GM06990 (cell line): ENCODE results near the gene MAFG.
A peak's percentile ranks its signal among the peaks of the same experiment; 100 is the strongest.

Experiments
- DNase-seq: peaks from one replicate; pipeline ENCODE4 v3.0.0-alpha.2; 2011; ENCODE audit not compliant: insufficient read length; ENCODE audit errors: extremely low read depth
- H3K27me3 ChIP-seq: replicated peaks from 2 replicates; pipeline ENCODE4 v1.6.0; 2011; ENCODE audit warnings: low read length; ENCODE audit not compliant: control insufficient read depth, insufficient read depth
- H3K36me3 ChIP-seq: 2 replicates; pipeline ENCODE4 v1.5.1; 2011; ENCODE audit warnings: low read length; ENCODE audit not compliant: control insufficient read depth, insufficient read depth
- H3K4me3 ChIP-seq: replicated peaks from 2 replicates; pipeline ENCODE4 v1.5.1; 2011; ENCODE audit warnings: low read depth, mild to moderate bottlenecking, control low read depth, low read length
- TF ChIP-seq, protein P1 (sequence below): IDR thresholded peaks from 2 replicates; pipeline ENCODE4 v1.5.1; 2011; ENCODE audit warnings: low read length, control low read depth, mild to moderate bottlenecking, inconsistent platforms; ENCODE audit not compliant: insufficient read depth, poor library complexity, severe bottlenecking

MAFG gene

DNA sequence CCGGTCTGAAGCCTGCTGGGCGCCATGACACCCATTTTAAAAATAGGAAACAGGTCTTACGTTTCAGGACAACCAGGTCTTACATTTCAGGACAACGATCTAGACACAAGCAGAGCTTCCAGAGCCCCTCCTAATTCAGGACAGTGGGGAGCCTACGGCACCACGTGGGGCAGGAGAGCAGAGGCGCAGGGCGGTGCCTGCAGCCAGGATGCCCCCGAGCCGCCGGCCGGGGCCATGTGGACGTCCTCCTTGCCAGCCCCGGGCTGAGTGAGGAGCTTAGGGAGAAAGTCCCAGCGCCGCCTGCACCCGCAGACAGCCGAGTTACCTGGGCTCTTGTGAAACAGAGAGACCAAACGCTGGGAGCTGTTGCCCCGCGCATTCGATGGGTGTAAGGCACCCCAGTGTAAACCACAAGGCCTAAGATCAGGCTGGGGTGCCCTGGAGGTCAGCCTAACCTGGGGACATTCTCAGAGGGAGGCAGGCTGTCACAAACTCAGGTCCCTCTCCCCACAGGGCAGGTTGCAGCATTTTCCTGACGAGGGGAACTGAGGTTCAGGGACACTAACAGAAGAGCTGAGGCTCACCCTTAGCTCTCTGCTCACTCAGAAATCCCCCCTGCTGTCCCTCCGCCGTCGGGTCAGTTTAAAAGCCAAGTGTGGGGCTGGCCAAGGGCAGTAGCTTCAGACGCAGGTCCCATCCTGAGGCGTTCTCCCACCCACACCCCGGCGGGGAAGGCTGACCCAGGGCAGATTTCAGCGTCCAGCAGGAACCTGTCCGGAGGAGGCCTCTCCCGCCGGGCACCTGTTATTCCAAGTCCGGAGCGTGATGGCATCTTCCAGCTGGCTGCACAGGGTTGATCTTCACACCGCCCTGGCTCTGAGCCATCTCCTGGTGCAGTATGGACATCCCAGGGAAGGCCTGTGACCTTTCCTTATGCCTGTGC lies 35.2 kb upstream of the MAFG start:
- Histone ChIP-seq H3K36me3 (no peaks in the 10 kb centered on the region), H3K4me3 (no peak overlapping the region), H3K27me3 (no peaks in the 10 kb centered on the region; the same call in none of the 2 replicates)
- TF ChIP-seq, protein P1, sequence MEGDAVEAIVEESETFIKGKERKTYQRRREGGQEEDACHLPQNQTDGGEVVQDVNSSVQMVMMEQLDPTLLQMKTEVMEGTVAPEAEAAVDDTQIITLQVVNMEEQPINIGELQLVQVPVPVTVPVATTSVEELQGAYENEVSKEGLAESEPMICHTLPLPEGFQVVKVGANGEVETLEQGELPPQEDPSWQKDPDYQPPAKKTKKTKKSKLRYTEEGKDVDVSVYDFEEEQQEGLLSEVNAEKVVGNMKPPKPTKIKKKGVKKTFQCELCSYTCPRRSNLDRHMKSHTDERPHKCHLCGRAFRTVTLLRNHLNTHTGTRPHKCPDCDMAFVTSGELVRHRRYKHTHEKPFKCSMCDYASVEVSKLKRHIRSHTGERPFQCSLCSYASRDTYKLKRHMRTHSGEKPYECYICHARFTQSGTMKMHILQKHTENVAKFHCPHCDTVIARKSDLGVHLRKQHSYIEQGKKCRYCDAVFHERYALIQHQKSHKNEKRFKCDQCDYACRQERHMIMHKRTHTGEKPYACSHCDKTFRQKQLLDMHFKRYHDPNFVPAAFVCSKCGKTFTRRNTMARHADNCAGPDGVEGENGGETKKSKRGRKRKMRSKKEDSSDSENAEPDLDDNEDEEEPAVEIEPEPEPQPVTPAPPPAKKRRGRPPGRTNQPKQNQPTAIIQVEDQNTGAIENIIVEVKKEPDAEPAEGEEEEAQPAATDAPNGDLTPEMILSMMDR, result no peak
- no peak for DNase-seq

DNA sequence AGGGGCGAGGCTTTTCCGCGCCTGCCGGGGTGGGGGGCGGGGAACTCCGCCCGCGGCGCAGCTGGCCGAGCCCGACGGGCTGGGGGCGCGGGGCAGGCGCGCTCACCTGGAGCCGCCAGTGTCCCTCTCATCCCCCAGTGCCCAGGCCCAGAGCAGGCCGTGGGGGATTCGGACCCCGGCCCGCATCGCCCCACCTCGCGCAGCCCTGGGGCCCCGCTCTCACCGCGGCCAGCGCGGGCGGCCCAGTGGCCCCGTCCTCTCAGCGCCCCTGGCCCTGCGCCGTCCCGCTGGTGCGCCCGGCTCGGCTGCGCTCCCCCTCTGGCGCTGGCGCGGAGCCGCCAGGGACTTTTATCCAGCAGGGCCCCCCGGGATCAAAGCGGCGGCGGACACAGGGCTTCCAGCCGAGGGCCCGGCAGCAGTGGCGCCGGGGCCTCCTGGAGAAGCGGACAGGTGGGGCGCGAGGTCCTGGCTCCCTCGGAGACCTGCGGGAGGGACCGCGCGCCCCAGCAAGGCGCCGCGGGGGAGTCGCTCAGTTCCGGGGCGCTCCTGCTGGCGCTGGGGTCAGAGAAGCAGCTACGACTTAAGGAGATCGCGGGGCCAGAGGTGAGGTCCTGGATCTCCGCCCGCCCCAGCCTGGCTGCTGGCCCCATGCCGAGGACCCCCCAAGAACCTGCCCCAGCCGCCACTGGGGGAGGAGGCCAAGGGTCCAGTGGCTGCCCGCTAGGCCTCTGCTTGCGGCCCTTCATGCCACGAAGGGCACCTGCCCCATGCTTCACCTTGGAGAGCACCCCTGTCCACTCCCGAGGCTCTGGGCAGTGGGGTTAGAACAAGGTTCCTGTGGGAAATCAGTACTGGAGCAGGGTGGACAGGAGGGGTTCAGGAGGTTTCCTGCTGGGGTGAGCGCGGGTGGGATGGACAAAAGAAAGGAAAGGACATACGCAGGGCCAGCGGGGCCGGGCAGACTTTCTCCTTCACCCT lies 34.3 kb upstream of the MAFG start:
- no peak for DNase-seq
- TF ChIP-seq, protein P1, result no peak
- Histone ChIP-seq H3K27me3 (no peaks in the 10 kb centered on the region; the same call in none of the 2 replicates), H3K4me3 (no peak overlapping the region), H3K36me3 (no peaks in the 10 kb centered on the region)

DNA sequence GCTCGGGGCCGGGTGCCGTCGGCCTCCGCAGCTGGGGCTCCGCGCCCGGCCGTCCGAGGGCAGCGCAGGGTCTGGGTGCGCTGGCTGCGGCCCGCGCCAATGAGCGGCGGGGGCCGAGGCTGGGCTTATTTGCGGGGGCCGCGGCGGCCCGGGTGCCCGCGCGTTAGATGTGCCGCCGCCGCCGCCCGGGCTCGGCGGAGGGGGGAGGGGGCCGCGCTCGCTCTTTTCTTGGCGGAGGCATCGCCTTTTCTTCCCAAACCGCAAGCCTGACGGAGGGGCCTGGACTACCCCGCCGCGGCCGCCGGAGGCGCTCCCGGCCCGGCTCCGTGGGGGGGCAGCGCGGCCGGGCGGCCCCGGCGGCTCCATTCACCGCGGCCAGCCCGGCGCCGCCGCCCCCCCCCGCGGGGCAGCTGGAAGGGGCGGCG lies 33.6 kb upstream of the MAFG start, which contains the start of gene NOTUM:
Gene NOTUM (minus strand): TSS at position 101 of the 425 bp plus-strand sequence. CDS start 278 bp downstream, outside the sequence.
- DNase-seq, result no peak
- H3K36me3 ChIP-seq, result no peaks in the 10 kb centered on the region
- TF ChIP-seq, protein P1, result no peak
- H3K4me3 ChIP-seq, result peak within 1 kb of the TSS; percentile 22
- no peaks in the 10 kb centered on the region; the same call in none of the 2 replicates for H3K27me3 ChIP-seq

DNA sequence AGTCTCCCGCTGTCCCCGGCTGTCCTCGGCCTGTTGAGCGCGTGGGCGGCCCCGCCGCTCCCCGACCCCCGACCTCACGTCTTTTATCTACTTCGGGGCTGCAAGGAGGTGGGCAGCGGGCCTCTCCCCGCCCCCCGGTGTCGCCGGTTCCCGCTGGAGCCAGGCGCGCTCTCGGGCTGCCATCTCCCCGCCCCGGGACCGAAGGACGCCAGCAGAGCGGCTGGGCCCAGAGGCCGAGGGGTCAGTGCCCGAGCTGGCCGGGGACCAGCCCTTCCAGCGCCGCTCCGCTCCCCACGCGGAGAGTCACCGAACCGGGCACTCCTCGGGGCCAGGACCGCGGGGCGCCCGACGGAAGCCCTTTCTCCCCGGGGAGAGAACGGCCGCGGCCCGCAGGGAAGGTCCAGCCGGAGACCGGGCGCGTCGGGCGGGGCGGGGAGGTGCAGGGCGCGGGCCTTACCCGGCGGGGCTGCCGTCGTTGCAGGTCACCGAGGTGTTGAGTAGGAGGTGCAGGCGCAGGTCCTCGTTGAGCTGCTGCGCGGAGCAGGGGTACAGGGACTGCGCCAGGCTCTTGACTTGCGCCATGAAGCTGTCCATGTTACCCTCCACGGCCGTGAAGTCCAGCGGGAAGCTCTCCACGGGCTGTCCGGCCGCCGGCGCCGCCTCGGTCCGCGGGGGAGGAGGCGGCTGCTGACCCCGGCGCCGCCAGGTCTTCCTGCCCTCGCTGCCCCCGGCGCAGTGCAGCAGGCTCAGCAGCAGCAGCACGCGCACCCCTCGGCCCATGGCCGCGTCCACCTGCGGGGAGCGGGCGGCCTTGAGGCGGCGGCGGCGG lies 32.8 kb upstream of the MAFG start:
- Histone ChIP-seq H3K36me3 (no peaks in the 10 kb centered on the region), H3K27me3 (no peaks in the 10 kb centered on the region; the same call in none of the 2 replicates), H3K4me3 (peak overlapping the region; percentile 22)
- TF ChIP-seq, protein P1, result no peak
- no peak for DNase-seq
